Esophagus (tissue), 2 donors: ENCODE data around the gene S100A16. TPM values are rescaled to one million over a fixed set of nuclear protein-coding genes. Genes with fewer than 3 reads are reported as not detected.

Source experiments
- H3K27ac ChIP-seq, 2 donors: one replicate each; pipeline ENCODE4 v1.5.1; 2013; ENCODE audit warnings: low read depth in 2 of 2, mild to moderate bottlenecking in 2 of 2, inconsistent platforms in 1 of 2, low read length in 1 of 2, moderate library complexity in 1 of 2
- H3K27me3 ChIP-seq, 2 donors: one replicate each; pipeline ENCODE4 v1.6.1; 2013; ENCODE audit warnings: low read length in 2 of 2, control low read depth in 1 of 2, mild to moderate bottlenecking in 1 of 2; ENCODE audit not compliant: insufficient read depth in 2 of 2, control insufficient read depth in 1 of 2
- H3K36me3 ChIP-seq, 2 donors: one replicate each; pipeline ENCODE4 v1.6.1; 2013; ENCODE audit warnings: low read length in 1 of 2; ENCODE audit not compliant: control insufficient read depth in 2 of 2, insufficient read depth in 2 of 2
- H3K4me1 ChIP-seq, 2 donors: one replicate each; pipeline ENCODE4 v1.6.1; 2013; ENCODE audit warnings: low read length in 1 of 2; ENCODE audit not compliant: control insufficient read depth in 2 of 2, insufficient read depth in 2 of 2
- H3K4me3 ChIP-seq, 2 donors: one replicate each; pipeline ENCODE4 v1.5.1; 2013; ENCODE audit warnings: low read length in 2 of 2, mild to moderate bottlenecking in 2 of 2, low read depth in 1 of 2, moderate library complexity in 1 of 2
- H3K9me3 ChIP-seq, 2 donors: one replicate each; pipeline ENCODE4 v1.6.1; 2013; ENCODE audit warnings: mild to moderate bottlenecking in 2 of 2, low read depth in 1 of 2, low read length in 1 of 2, moderate library complexity in 1 of 2; ENCODE audit not compliant: control insufficient read depth in 2 of 2, insufficient read depth in 1 of 2
- WGBS, 2 donors: extraction: QIAGEN DNeasy Blood & Tissue Kit; methylation state at CpG; one replicate each; pipeline ENCODE4 v1.1.7; 2013; 5-methylcytosine and 5-hydroxymethylcytosine counted together
- polyA plus RNA-seq, 2 donors: library from polyadenylated mRNA; stranded (reverse); fragments of 200-250 nt; gene quantifications; one replicate each; pipeline ENCODE4 v1.2.3, GENCODE V29; 2013
- donor health status: healthy with polysubstance abuse.
- donor health status: Bipolar disorder and iron deficiency.

Gene S100A16
- polyA plus RNA-seq, 2 donors: 2,016 to 2,151 TPM

GRCh38 chr1:153611356-153611755 is 1.6 kb downstream of the S100A16 start:
- Histone ChIP-seq H3K4me1 (peaks cover 0 to 17% of the 10 kb centered on the region in 2 donors), H3K36me3 (peaks cover 0 to 17% of the 10 kb centered on the region in 2 donors), H3K27ac (peak overlapping the region; percentile 96 to 98), H3K27me3 (no peaks in the 10 kb centered on the region), H3K9me3 (no peaks in the 10 kb centered on the region), H3K4me3 (peak overlapping the region; percentile 76 to 93)
- 43 to 55% methylated on average over 1 of the region's 1 CpG for WGBS, 2 donors

DNA sequence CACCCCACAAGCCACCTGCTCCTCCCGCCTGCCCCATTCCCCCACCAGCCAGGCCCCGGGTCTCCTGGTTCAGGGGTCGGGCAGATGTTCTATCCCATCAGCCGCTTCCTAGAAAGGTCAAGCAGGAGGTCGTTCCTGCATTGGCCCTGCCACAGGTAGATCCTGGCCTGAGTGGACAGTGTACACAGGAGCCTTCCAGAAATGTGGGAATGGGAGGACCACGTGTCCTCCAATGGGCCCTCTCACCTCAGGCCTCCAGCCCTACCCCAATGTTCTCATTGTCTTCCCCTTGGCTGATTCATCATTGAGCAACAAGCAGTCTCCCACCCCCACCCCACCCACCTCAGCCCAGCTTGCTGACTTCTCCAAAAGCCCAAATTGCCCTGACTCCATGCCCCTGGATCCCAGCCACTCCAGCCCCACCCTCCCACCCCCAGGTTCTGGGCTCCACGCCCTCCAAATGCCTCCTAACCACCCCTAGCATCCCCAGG is 2.1 kb downstream of the S100A16 start:
- no peaks in the 10 kb centered on the region for H3K9me3 ChIP-seq
- 48% methylated on average over 7 of the region's 7 CpGs for WGBS, 2 donors
- peaks cover 0 to 17% of the 10 kb centered on the region in 2 donors for H3K4me1 ChIP-seq
- no peaks in the 10 kb centered on the region for H3K27me3 ChIP-seq
- H3K27ac ChIP-seq: peak overlapping the region; percentile 96 to 98
- H3K4me3 ChIP-seq: peak overlapping the region; percentile 76 to 93
- peaks cover 0 to 21% of the 10 kb centered on the region in 2 donors for H3K36me3 ChIP-seq

DNA sequence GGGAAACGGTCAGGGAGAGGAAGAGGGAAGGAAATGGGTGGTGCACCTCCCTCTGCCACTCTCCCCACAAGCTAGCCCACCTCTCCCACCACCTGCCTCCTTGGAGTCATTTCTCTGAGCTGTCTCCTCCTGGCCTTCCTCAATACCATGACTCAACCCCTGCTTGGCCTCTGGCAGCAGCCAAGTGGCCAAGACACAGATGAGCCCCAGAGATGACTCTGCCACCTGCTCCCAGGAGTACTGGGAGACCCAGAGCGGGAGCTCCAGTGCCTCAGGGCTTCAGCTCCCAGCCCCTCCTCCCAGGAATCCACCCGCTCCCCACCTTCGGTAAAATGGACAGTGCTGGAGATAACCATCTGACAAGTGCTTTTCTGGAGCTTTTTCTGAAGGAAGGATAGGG is 2.6 kb downstream of the S100A16 start:
- H3K27ac ChIP-seq: peak overlapping the region; percentile 96
- H3K36me3 ChIP-seq: peaks cover 0 to 23% of the 10 kb centered on the region in 2 donors
- H3K9me3 ChIP-seq: no peaks in the 10 kb centered on the region
- H3K4me3 ChIP-seq: peak overlapping the region; percentile 57 to 93
- 42 to 52% methylated on average over 4 of the region's 4 CpGs for WGBS, 2 donors
- no peaks in the 10 kb centered on the region for H3K27me3 ChIP-seq
- H3K4me1 ChIP-seq: peaks cover 0 to 17% of the 10 kb centered on the region in 2 donors

DNA sequence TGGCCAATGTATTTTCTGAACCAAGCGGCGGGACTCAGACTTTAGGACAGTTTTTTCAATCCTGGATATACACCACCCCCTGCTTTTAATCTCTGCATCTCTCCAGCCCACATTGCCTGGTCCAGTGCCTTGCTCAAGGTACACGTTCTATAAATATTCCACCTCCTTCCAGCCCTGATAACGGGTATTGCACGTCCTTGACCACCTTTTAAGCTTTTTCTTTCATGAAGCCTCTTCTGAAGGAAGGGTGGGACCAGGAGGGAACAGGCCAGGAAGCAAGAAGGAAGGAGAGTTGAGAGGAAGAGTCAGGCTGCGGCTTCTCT is 3.4 kb downstream of the S100A16 start:
- Histone ChIP-seq H3K27me3 (no peaks in the 10 kb centered on the region), H3K36me3 (peaks cover 0 to 23% of the 10 kb centered on the region in 2 donors), H3K27ac (peak overlapping the region; percentile 96), H3K9me3 (no peaks in the 10 kb centered on the region), H3K4me1 (peaks cover 0 to 17% of the 10 kb centered on the region in 2 donors), H3K4me3 (peak overlapping the region; percentile 57 to 93)
- 40 to 50% methylated on average over 6 of the region's 6 CpGs for WGBS, 2 donors

DNA sequence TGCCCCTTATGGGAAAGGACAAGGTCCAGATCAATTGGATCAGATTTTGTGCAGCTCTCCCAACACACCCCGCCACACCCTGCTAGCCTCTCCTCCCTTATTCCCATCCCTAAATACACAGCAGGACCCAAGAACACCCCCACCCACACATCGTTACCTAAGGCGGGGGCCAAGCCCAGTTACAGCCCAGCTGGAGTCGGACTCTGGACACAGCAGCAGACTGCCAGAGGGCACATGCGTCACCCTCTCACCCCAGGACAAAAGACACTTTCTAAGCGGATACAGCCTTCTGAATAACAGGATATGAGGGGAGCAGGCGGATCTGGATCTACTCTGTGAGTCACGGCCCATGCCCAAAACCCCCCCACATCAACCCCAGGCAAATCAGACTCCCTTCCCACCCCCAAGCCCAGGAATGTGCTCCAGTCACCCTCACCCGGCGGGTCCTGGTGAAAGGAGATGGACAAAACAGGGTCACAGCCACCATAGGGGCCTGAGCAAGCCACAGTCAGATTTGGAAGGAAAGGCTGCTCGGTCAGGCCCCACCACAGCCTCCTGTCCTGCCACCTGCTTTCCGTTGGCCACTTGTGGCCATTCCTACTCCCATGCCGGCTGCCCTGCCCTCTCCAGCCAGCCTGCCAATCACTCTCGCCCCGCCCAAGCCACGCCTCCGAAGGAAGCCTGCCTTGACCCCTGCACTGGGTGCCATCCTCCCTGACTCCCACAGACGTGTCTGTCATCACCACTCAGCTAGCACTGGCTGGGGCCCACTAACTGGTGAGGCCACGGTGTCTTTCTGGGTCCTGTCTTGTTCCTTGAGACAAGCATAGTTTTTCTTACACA is 4.0 kb downstream of the S100A16 start:
- Histone ChIP-seq H3K9me3 (no peaks in the 10 kb centered on the region), H3K4me1 (peaks cover 0 to 17% of the 10 kb centered on the region in 2 donors), H3K36me3 (peaks cover 0 to 23% of the 10 kb centered on the region in 2 donors), H3K4me3 (peak overlapping the region; percentile 50 to 93), H3K27me3 (no peaks in the 10 kb centered on the region), H3K27ac (peak overlapping the region; percentile 96)
- WGBS, 2 donors: 30 to 33% methylated on average over 19 of the region's 19 CpGs

DNA sequence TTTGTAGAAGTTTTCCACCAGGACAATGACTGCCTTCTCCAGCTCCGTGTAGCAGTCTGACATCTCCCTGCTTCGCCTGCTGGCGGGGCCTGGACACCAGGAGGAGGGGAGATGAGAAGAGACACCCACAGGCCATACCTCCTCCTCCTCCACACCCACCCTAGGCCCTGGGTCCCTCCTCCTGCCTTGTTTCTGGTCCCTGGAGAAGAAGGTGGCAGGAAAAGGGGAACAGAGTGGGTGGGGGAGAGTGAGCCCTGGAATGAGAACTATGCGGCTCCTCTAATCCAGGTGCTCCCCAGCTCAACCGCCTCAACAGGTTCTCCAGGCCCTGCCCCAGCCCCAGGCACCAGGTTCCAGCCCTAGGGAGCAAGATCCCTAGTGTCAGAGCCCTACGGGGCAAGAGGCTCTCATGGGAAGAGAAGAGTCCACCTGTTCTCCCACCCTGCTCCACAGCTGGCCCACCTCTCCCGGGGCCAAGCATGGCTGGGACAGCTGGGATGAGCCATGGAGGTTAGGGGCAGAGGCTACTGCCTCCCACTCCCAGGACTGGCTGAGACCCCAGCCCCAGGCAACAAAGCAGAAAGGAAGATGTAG is 4.8 kb downstream of the S100A16 start:
- Histone ChIP-seq H3K27me3 (no peaks in the 10 kb centered on the region), H3K9me3 (no peaks in the 10 kb centered on the region), H3K4me1 (peaks cover 0 to 17% of the 10 kb centered on the region in 2 donors), H3K4me3 (peak overlapping the region; percentile 50 to 93), H3K27ac (peak overlapping the region; percentile 96), H3K36me3 (peaks cover 0 to 23% of the 10 kb centered on the region in 2 donors)
- 51 to 65% methylated on average over 7 of the region's 7 CpGs for WGBS, 2 donors

DNA sequence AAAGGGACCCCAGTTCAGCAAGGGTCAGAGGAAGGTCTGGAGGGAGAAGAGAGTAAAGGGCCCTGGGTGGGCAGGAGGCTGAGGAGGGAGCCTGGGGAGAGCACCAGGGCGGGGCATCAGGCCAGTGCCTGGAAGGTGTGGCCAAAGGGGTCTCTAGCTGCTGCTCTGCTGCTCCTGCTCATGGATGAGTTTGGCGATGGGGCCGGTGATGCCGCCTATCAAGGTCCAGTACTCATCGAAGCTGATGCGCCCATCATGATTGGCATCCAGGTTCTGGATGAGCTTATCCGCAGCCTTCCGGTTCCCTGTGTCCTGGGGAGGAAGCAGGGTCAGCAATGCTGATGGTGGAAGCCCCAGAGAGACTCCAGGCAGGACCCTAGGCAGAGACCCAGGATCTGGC is 5.6 kb downstream of the S100A16 start:
- peak overlapping the region; percentile 96 for H3K27ac ChIP-seq
- 93% methylated on average over 8 of the region's 8 CpGs for WGBS, 2 donors
- H3K9me3 ChIP-seq: no peaks in the 10 kb centered on the region
- peaks cover 0 to 23% of the 10 kb centered on the region in 2 donors for H3K36me3 ChIP-seq
- H3K4me1 ChIP-seq: peaks cover 0 to 17% of the 10 kb centered on the region in 2 donors
- no peaks in the 10 kb centered on the region for H3K27me3 ChIP-seq
- no peak overlapping the region for H3K4me3 ChIP-seq

GRCh38 chr1:153606194-153606593 is 6.7 kb downstream of the S100A16 start:
- Histone ChIP-seq H3K4me1 (peaks cover 0 to 17% of the 10 kb centered on the region in 2 donors), H3K4me3 (no peak overlapping the region), H3K27me3 (no peaks in the 10 kb centered on the region), H3K36me3 (peaks cover 0 to 23% of the 10 kb centered on the region in 2 donors), H3K27ac (peak overlapping the region in 1 of 2 donors; percentile 36), H3K9me3 (no peaks in the 10 kb centered on the region)
- 90 to 93% methylated on average over 10 to 11 of the region's 11 CpGs for WGBS, 2 donors

DNA sequence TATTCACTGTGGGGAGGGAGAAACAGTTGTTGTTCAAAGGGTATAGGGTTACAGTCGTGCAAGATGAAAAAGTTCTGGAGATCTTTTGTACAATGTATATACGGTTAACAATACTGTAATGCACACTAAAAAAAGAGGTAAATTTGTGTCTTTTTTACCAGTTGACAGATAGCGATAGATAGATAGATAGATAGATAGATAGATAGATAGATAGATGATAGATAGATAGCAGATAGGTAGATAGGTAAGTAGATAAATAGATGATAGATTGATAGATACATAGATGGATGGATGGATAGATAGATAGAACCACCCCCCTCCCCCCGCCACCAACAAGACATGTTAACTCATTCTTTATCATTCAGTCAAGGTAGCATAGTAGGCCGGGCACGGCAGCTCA is 10.2 kb downstream of the S100A16 start:
- no peak overlapping the region for H3K4me3 ChIP-seq
- no peak overlapping the region for H3K27ac ChIP-seq
- peaks cover 0 to 20% of the 10 kb centered on the region in 2 donors for H3K36me3 ChIP-seq
- H3K9me3 ChIP-seq: no peaks in the 10 kb centered on the region
- no peaks in the 10 kb centered on the region for H3K27me3 ChIP-seq
- H3K4me1 ChIP-seq: peaks cover 0 to 2% of the 10 kb centered on the region in 2 donors
- 86 to 88% methylated on average over 6 of the region's 6 CpGs for WGBS, 2 donors
